Measurements from ENCODE around the gene JAK1.

DNA sequence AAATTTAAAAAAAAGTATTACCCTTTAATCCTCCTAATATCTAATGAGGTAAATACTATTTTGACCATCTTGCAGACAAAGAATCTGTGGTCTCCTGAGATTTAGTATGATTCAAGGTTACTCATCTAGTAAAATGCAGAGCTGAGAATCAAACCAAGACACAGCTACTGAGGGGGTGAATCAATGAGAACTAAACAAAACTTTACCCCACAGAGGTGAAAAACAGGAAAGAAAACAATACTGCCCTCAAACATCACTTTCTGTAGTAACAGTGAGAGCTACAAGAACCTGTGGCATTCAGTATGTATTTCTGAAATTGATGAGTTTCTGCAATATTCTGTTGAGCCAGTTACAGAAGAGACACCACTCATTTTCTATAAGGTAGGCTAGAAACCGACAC, 85.1 kb downstream of the JAK1 start:
- TF ChIP-seq, protein P1, sequence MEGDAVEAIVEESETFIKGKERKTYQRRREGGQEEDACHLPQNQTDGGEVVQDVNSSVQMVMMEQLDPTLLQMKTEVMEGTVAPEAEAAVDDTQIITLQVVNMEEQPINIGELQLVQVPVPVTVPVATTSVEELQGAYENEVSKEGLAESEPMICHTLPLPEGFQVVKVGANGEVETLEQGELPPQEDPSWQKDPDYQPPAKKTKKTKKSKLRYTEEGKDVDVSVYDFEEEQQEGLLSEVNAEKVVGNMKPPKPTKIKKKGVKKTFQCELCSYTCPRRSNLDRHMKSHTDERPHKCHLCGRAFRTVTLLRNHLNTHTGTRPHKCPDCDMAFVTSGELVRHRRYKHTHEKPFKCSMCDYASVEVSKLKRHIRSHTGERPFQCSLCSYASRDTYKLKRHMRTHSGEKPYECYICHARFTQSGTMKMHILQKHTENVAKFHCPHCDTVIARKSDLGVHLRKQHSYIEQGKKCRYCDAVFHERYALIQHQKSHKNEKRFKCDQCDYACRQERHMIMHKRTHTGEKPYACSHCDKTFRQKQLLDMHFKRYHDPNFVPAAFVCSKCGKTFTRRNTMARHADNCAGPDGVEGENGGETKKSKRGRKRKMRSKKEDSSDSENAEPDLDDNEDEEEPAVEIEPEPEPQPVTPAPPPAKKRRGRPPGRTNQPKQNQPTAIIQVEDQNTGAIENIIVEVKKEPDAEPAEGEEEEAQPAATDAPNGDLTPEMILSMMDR (IDR thresholded peaks at IDR 0.05; ENCODE audit: control extremely low read depth in 1 of 3, insufficient read depth in 1 of 3, low read depth in 1 of 3, low read length in 3 of 3): no peak
- TF ChIP-seq SRF (IDR thresholded peaks at IDR 0.05; ENCODE audit: low read depth, low read length): no peak
- TF ChIP-seq, protein P2, sequence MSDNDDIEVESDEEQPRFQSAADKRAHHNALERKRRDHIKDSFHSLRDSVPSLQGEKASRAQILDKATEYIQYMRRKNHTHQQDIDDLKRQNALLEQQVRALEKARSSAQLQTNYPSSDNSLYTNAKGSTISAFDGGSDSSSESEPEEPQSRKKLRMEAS (IDR thresholded peaks at IDR 0.05): no peak
- no peak for TF ChIP-seq HDAC6 (IDR thresholded peaks at IDR 0.05; ENCODE audit: low read depth, low read length)
- no peak for TF ChIP-seq EZH2 (IDR thresholded peaks at IDR 0.05; ENCODE audit: low read depth, low read length, severe bottlenecking)
- TF ChIP-seq JUN (IDR thresholded peaks at IDR 0.05; ENCODE audit: low read depth, low read length): no peak
- no peak for TF ChIP-seq NRF1 (IDR thresholded peaks at IDR 0.05; ENCODE audit: low read depth, low read length)
- TF ChIP-seq RAD21 (IDR thresholded peaks at IDR 0.05 in 1 of 2, conservative IDR thresholded peaks at IDR 0.05 in 1 of 2; ENCODE audit: low read depth in 2 of 2, low read length in 2 of 2): no peak
- no peak for TF ChIP-seq CBX8 (IDR thresholded peaks at IDR 0.05; ENCODE audit: borderline replicate concordance, low read depth, low read length)
- no peak for TF ChIP-seq BRCA1 (IDR thresholded peaks at IDR 0.05; ENCODE audit: low read depth, low read length)
- TF ChIP-seq POLR2AphosphoS5 (IDR thresholded peaks at IDR 0.05; ENCODE audit: low read depth, low read length): no peak
- TF ChIP-seq RXRA (IDR thresholded peaks at IDR 0.05; ENCODE audit: insufficient read depth, low read depth, low read length): no peak
- TF ChIP-seq GTF2F1 (IDR thresholded peaks at IDR 0.05; ENCODE audit: borderline replicate concordance, low read depth, low read length): no peak

Measured in H1 (cell line).